ENCODE measurements around the gene TENM3. TPM values are rescaled to one million over a fixed set of nuclear protein-coding genes. Genes with fewer than 3 reads are reported as not detected.

TENM3 gene
- total and polyA plus RNA-seq, 2 experiments from 2014 or later: 16.1 to 70.9 TPM

DNA sequence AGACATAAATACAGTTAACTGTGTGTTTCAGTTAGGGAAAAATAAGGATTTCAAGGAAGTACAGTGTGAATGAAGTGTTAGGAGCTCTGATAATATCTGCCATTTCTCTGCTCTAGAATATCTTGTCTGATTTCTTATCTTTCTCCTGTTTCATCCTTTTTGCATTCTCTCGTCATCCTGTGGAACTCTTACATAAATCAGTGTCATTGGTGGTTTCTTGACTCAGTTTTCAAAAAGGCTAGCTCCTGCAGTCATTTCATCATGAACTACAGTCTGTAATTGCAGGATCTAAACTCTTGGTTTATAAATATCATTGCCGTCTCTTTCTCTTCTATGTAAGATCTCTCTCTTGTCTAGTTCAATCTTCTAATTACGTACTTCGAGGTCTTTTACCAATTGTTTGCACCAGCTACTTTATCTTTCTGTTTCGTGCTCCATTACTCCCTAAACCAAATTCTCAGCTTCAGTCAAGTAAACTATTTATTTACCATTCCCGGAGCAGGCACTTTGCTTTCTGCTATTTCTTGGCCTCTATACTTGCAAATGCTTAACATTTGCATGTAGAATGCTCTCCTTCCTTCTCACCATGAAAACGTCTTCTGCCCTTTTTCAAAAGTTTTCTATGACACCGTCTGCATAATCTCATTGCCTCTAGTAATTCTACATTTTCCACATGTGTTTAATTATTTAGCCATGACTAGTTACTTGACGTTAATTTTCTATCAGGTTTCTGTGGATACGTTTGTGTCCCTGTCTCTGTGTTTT is 294.0 kb downstream of the TENM3 start:
- no peaks in the 10 kb centered on the region for H3K27me3 ChIP-seq
- DNase-seq (ENCODE audit: low spot score): no peak
- no peak overlapping the region for H3K27ac ChIP-seq
- no peak overlapping the region for H2AFZ ChIP-seq
- no peaks in the 10 kb centered on the region for H3K36me3 ChIP-seq (replicated peaks; ENCODE audit: insufficient read depth, low read depth)
- peaks cover 2% of the 10 kb centered on the region for H4K20me1 ChIP-seq (ENCODE audit: insufficient read depth, poor library complexity, severe bottlenecking)
- peak overlapping the region; percentile 48 for H3K4me2 ChIP-seq
- peaks cover 45% of the 10 kb centered on the region for H3K79me2 ChIP-seq
- H3K4me1 ChIP-seq (ENCODE audit: insufficient read depth): peaks cover 17% of the 10 kb centered on the region
- no peak overlapping the region for H3K4me3 ChIP-seq
- H3K9me3 ChIP-seq (ENCODE audit: low read depth): no peaks in the 10 kb centered on the region
- H3K9me2 ChIP-seq (replicated peaks; ENCODE audit: insufficient read depth): no peaks in the 10 kb centered on the region
- TF ChIP-seq, protein P1, sequence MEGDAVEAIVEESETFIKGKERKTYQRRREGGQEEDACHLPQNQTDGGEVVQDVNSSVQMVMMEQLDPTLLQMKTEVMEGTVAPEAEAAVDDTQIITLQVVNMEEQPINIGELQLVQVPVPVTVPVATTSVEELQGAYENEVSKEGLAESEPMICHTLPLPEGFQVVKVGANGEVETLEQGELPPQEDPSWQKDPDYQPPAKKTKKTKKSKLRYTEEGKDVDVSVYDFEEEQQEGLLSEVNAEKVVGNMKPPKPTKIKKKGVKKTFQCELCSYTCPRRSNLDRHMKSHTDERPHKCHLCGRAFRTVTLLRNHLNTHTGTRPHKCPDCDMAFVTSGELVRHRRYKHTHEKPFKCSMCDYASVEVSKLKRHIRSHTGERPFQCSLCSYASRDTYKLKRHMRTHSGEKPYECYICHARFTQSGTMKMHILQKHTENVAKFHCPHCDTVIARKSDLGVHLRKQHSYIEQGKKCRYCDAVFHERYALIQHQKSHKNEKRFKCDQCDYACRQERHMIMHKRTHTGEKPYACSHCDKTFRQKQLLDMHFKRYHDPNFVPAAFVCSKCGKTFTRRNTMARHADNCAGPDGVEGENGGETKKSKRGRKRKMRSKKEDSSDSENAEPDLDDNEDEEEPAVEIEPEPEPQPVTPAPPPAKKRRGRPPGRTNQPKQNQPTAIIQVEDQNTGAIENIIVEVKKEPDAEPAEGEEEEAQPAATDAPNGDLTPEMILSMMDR (IDR thresholded peaks at IDR 0.05; ENCODE audit: poor library complexity): no peak
- no peak for TF ChIP-seq EZH2phosphoT487 (IDR thresholded peaks at IDR 0.05; ENCODE audit: low read depth, severe bottlenecking, unreplicated experiment)
- TF ChIP-seq EZH2 (IDR thresholded peaks at IDR 0.05; ENCODE audit: borderline replicate concordance): no peak
- WGBS (ENCODE audit: low lambda C conversion rate, missing lambda C conversion rate): 32% methylated on average over 10 of the region's 10 CpGs

- no peaks in the 10 kb centered on the region for H3K27me3 ChIP-seq
- no peak for DNase-seq (ENCODE audit: low spot score)
- peaks cover 41% of the 10 kb centered on the region for H3K79me2 ChIP-seq
- WGBS (ENCODE audit: low lambda C conversion rate, missing lambda C conversion rate): 58% methylated on average over 4 of the region's 4 CpGs
- no peaks in the 10 kb centered on the region for H3K9me2 ChIP-seq (replicated peaks; ENCODE audit: insufficient read depth)
- H3K27ac ChIP-seq: no peak overlapping the region
- H4K20me1 ChIP-seq (ENCODE audit: insufficient read depth, poor library complexity, severe bottlenecking): peaks cover 2% of the 10 kb centered on the region
- H3K4me3 ChIP-seq: no peak overlapping the region
- no peak overlapping the region for H2AFZ ChIP-seq
- peaks cover 17% of the 10 kb centered on the region for H3K4me1 ChIP-seq (ENCODE audit: insufficient read depth)
- TF ChIP-seq, protein P1 (IDR thresholded peaks at IDR 0.05; ENCODE audit: poor library complexity): no peak
- TF ChIP-seq EZH2phosphoT487 (IDR thresholded peaks at IDR 0.05; ENCODE audit: low read depth, severe bottlenecking, unreplicated experiment) (no peak), EZH2 (IDR thresholded peaks at IDR 0.05; ENCODE audit: borderline replicate concordance) (no peak)
- H3K9me3 ChIP-seq (ENCODE audit: low read depth): no peaks in the 10 kb centered on the region
- H3K36me3 ChIP-seq (replicated peaks; ENCODE audit: insufficient read depth, low read depth): no peaks in the 10 kb centered on the region
- H3K4me2 ChIP-seq: peak overlapping the region; percentile 48
Observed at GRCh38 chr4:182538031-182538430, 294.8 kb downstream of the TENM3 start.

DNA sequence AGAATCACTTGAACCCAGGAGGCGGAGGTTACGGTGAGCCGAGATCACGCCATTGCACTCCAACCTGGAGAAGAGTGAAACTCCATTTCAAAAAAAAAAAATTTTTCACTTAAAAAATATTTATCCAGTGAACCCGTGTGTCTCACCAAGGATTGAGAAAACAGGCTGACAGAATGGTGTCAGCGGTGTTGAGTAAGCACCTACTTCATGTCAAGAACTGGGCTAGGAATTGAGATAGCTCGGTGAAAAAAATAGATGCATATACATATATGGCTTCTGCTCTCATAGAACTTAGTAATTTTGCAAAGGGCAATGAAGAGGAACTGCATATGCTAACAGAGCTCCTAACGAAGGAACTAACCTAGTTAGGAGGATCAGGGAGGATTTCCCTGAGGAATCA is 297.3 kb downstream of the TENM3 start:
- H3K4me2 ChIP-seq: no peak overlapping the region
- 98% methylated on average over 8 of the region's 8 CpGs for whole genome bisulfite sequencing (ENCODE audit: low lambda C conversion rate, missing lambda C conversion rate)
- no peaks in the 10 kb centered on the region for H3K27me3 ChIP-seq
- no peaks in the 10 kb centered on the region for H3K9me3 ChIP-seq (ENCODE audit: low read depth)
- no peak overlapping the region for H2AFZ ChIP-seq
- TF ChIP-seq, protein P1 (IDR thresholded peaks at IDR 0.05; ENCODE audit: poor library complexity): no peak
- TF ChIP-seq EZH2 (IDR thresholded peaks at IDR 0.05; ENCODE audit: borderline replicate concordance): no peak
- no peak for TF ChIP-seq EZH2phosphoT487 (IDR thresholded peaks at IDR 0.05; ENCODE audit: low read depth, severe bottlenecking, unreplicated experiment)
- no peaks in the 10 kb centered on the region for H3K9me2 ChIP-seq (replicated peaks; ENCODE audit: insufficient read depth)
- H3K27ac ChIP-seq: no peak overlapping the region
- no peak for DNase-seq (ENCODE audit: low spot score)
- H3K79me2 ChIP-seq: peaks cover 41% of the 10 kb centered on the region
- peaks cover 2% of the 10 kb centered on the region for H4K20me1 ChIP-seq (ENCODE audit: insufficient read depth, poor library complexity, severe bottlenecking)
- no peaks in the 10 kb centered on the region for H3K36me3 ChIP-seq (replicated peaks; ENCODE audit: insufficient read depth, low read depth)
- H3K4me1 ChIP-seq (ENCODE audit: insufficient read depth): peaks cover 17% of the 10 kb centered on the region
- H3K4me3 ChIP-seq: no peak overlapping the region

Measured in hepatocyte (in vitro differentiated cells).